G401.6 (cell line): Measurements from ENCODE around the gene HBA2.
"Not testable (repeated sequence)": the region's sequence is repeated elsewhere in the genome, so short reads cannot be mapped to it uniquely, and the experiment has no call there.

Experiments used
- FAIRE-seq: peaks from 2 replicates; lab custom pipeline; 2012; peaks lifted over from hg19 to GRCh38; lab: Jason Lieb, UNC

HBA2 gene

GRCh38 chr16:155031-155398, 17.7 kb upstream of the HBA2 start:
- FAIRE-seq: no peak

- no peak for FAIRE-seq
Measured at GRCh38 chr16:159136-159849, 13.4 kb upstream of the HBA2 start.

DNA sequence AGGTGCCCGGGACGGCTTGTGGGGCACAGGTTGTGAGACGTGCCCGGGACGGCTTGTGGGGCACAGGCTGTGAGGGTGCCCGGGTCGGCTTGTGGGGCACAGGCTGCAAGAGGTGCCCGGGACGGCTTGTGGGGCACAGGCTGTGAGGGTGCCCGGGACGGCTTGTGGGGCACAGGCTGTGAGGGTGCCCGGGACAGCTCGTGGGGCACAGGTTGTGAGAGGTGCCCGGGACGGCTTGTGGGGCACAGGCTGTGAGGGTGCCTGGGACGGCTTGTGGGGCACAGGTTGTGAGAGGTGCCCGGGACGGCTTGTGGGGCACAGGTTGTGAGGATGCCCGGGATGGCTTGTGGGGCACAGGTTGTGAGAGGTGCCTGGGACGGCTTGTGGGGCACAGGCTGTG, 12.4 kb upstream of the HBA2 start:
- not testable (repeated sequence) for FAIRE-seq

DNA sequence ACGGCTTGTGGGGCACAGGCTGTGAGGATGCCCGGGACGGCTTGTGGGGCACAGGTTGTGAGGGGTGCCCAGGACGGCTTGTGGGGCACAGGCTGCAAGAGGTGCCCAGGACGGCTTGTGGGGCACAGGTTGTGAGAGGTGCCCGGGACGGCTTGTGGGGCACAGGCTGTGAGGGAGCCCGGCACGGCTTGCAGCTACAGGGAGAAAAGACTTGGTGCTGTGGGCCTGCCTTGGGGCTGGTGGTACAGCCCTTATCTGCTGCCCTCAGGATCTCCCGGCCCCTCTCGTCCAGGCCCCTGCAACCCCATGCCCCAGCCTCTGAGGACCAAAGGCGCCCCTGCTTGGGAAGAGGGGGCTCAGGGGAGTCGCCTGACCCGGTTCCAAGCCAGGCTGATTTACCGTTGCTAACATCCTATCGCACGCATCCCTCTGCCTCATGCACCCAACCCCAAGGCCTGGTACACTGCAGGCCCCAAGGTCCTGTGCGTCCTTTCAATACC, 11.9 kb upstream of the HBA2 start:
- no peak for FAIRE-seq

DNA sequence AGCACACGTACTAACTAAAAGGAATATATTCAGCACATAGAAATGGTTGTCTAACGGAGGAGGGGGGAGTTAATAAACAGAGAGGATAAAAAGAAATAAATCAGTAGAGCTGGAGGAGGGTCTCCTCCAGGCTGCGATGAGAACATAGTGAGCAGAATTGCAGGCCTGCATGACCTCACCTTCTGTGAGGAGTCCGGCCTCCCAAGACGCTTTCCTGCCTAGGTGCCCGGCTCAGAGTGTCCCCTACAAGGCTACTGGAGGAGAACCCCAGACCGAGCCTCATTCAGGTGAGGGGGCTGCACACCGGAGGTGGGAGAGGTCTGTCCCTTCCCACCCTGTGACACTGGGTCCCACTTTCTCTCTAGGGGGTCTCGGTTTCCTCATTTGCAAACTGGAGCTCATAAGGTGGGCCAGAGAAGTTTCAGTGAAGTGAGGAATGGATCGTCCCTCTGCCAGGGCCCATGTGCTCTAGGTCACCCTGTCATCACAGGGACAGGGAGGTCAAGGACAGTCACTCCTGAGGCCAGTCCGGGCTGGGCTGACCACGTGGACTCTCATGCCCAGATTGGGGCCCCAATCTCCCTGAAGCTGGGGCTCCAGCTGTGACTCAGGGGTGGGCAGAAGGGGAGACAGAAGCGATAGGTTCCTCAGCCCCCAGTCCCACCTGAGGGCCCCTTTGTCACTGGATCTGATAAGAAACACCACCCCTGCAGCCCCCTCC, 10.2 kb upstream of the HBA2 start:
- FAIRE-seq: no peak

- FAIRE-seq: not testable (repeated sequence)
Measured at GRCh38 chr16:163139-163538, 9.5 kb upstream of the HBA2 start.

DNA sequence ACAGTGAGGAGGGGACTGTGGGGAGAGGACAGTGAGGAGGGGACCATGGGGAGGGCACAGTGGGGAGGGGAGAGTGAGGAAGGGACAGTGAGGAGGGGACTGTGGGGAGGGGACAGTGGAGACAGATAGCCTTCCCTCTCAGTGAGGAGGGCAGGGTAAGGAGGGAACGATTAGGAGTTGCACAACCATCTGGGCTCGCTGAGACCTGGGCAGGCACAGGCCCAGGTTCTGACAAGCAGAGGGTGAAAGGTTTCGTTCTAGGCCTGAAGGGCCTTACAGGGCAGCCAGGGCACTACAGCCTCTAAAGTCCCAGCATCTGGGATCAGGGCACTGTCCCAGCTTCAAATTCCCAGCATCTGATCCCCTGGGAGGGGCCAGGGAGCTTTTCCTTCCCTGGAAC, 9.0 kb upstream of the HBA2 start:
- not testable (repeated sequence) for FAIRE-seq

GRCh38 chr16:164134-164823, 8.4 kb upstream of the HBA2 start:
- not testable (repeated sequence) for FAIRE-seq

- no peak for FAIRE-seq
Measured at GRCh38 chr16:164827-165538, 7.7 kb upstream of the HBA2 start.

- no peak for FAIRE-seq
Measured at GRCh38 chr16:165539-166374, 6.9 kb upstream of the HBA2 start, which contains the start of gene HBM. TSS of gene HBM (plus strand) at chr16:165978. CDS start at chr16:165998, 20 bp downstream.

GRCh38 chr16:166375-167121, 6.1 kb upstream of the HBA2 start:
- FAIRE-seq: no peak

DNA sequence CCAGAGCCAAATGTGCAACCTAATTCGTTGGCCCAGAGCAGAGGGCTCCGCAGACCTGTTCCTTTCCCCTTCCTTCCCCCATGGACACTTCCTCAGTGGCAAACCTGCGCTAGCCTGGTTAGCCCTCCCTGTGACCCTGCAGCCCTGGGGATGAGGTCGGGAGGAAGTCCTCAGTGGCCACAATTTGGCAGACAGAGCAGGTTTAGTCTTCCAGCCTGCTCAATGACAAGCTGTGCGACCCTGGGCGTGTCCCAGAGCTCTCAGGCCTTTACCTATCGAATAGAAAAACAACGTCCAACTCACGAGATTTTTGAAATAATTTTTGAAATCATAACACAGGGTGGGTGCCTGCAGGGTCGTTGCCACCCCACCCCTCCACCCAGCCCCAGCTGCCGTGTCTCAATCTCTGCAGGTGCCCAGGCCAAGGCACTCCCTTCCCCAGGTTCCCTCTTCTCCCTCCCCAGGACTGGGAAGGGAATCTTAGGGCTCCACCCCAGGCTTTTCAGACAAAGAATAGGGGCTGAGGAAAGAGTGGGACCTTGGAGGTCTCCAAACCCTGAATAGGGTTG, 5.5 kb upstream of the HBA2 start:
- FAIRE-seq: no peak

DNA sequence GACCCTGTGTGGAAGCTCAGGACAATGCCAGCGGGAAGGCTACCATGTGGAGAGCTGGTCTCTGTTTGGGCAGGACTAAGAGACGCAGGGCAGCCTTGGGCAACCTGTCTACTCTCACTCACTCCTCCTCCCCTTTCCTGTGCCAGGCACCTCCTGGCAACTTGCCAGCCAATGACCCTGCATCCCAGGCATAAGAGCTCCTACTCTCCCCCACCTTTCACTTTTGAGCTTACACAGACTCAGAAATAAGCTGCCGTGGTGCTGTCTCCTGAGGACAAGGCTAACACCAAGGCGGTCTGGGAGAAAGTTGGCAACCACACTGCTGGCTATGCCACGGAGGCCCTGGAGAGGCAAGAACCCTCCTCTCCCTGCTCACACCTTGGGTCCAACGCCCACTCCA, 4.3 kb upstream of the HBA2 start:
- no peak for FAIRE-seq

DNA sequence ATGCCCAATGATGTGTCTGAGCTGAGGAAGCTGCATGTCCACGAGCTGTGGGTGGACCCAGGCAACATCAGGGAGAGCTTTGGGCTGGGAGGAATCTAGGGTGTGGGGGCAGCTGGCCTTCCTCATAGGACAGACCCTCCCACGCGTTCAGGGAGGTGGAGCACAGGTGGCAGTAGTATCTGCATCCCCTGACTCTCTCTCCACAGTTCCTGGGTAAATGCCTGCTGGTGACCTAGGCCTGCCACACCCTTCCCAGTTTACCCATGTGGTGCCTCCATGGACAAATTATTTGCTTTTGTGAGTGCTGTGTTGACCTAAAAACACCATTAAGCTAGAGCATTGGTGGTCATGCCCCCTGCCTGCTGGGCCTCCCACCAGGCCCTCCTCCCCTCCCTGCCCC, 3.7 kb upstream of the HBA2 start:
- FAIRE-seq: no peak

DNA sequence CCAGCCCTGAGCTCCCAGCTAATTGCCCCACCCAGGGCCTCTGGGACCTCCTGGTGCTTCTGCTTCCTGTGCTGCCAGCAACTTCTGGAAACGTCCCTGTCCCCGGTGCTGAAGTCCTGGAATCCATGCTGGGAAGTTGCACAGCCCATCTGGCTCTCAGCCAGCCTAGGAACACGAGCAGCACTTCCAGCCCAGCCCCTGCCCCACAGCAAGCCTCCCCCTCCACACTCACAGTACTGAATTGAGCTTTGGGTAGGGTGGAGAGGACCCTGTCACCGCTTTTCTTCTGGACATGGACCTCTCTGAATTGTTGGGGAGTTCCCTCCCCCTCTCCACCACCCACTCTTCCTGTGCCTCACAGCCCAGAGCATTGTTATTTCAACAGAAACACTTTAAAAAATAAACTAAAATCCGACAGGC, 2.6 kb upstream of the HBA2 start:
- not testable (repeated sequence) for FAIRE-seq

DNA sequence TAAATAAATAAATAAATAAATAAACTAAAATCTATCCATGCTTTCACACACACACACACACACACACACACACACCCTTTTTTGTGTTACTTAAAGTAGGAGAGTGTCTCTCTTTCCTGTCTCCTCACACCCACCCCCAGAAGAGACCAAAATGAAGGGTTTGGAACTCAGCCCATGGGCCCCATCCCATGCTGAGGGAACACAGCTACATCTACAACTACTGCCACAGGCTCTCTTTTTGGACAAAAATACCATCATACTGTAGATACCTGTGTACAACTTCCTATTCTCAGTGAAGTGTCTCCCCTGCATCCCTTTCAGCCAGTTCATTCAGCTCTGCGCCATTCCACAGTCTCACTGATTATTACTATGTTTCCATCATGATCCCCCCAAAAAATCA, 1.9 kb upstream of the HBA2 start:
- FAIRE-seq: no peak

DNA sequence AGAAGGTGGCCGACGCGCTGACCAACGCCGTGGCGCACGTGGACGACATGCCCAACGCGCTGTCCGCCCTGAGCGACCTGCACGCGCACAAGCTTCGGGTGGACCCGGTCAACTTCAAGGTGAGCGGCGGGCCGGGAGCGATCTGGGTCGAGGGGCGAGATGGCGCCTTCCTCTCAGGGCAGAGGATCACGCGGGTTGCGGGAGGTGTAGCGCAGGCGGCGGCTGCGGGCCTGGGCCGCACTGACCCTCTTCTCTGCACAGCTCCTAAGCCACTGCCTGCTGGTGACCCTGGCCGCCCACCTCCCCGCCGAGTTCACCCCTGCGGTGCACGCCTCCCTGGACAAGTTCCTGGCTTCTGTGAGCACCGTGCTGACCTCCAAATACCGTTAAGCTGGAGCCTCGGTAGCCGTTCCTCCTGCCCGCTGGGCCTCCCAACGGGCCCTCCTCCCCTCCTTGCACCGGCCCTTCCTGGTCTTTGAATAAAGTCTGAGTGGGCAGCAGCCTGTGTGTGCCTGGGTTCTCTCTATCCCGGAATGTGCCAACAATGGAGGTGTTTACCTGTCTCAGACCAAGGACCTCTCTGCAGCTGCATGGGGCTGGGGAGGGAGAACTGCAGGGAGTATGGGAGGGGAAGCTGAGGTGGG, 657 bp downstream of the HBA2 start:
- not testable (repeated sequence) for FAIRE-seq

DNA sequence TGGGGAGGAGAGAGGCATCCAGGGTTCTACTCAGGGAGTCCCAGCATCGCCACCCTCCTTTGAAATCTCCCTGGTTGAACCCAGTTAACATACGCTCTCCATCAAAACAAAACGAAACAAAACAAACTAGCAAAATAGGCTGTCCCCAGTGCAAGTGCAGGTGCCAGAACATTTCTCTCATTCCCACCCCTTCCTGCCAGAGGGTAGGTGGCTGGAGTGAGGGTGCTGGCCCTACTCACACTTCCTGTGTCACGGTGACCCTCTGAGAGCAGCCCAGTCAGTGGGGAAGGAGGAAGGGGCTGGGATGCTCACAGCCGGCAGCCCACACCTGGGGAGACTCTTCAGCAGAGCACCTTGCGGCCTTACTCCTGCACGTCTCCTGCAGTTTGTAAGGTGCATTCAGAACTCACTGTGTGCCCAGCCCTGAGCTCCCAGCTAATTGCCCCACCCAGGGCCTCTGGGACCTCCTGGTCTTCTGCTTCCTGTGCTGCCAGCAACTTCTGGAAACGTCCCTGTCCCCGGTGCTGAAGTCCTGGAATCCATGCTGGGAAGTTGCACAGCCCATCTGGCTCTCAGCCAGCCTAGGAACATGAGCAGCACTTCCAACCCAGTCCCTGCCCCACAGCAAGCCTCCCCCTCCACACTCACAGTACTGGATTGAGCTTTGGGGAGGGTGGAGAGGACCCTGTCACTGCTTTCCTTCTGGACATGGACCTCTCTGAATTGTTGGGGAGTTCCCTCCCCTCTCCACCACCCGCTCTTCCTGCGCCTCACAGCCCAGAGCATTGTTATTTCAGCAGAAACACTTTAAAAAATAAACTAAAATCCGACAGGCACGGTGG, 1.5 kb downstream of the HBA2 start:
- FAIRE-seq: not testable (repeated sequence)
